Measurements from ENCODE around the gene OR1F1. TPM values are rescaled to one million over a fixed set of nuclear protein-coding genes. Genes with fewer than 3 reads are reported as not detected.
"Not testable (repeated sequence)": the region's sequence is repeated elsewhere in the genome, so short reads cannot be mapped to it uniquely, and the experiment has no call there.

OR1F1 gene
- total and polyA plus RNA-seq, 9 donors, result not detected

DNA sequence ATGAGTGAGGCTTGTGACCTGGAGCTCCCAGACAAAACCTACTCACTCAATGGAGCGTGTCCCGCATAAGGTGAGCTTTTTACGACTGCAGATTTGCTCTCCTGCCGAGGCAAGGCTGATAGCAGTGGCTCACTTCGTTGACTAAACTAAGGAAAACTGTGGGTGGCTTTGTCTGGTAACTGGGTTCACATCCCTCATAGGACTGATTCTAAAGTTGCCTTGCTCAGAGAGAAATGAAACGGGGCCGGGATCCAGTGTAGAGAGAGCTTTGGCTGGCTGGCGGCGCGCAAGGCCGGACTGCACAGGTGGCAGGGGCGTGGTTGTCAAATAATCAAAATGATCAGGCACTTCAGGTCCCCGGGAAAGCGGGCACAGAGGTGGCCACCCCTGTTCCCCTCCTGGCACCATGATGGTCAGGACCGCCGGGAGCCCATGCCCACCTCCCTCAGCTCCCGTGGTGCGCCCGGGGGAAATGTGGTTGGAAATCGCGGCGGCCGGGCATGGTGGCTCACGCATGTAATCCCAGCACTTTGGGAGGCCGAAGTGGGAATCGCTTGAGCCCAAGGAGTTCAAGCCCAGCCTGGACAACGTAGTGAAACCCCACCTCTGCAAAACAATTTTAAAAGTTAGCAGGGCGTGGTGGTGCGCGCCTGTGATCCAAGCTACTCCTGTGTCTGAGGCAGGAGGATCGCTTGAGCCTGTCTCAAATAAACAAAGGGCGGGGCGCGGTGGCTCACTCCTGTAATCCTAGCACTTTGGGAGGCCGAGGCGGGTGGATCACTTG, 26.6 kb upstream of the OR1F1 start:
- H3K27me3 ChIP-seq (ENCODE audit: control insufficient read depth, insufficient read depth, low read length), result peaks cover 68% of the 10 kb centered on the region
- no peaks in the 10 kb centered on the region for H3K36me3 ChIP-seq (ENCODE audit: control insufficient read depth, insufficient read depth, low read length)
- H3K27ac ChIP-seq (ENCODE audit: low read length), result no peak overlapping the region
- DNase-seq, result no peak
- no peaks in the 10 kb centered on the region for H3K9me3 ChIP-seq (replicated peaks; ENCODE audit: control insufficient read depth, low read depth, low read length)
- 82% methylated on average over 30 of the region's 36 CpGs for WGBS (ENCODE audit: insufficient coverage)
- H3K4me1 ChIP-seq (ENCODE audit: control insufficient read depth, insufficient read depth, low read length), result peaks cover 25% of the 10 kb centered on the region
- no peak overlapping the region for H3K4me3 ChIP-seq (ENCODE audit: low read length)

DNA sequence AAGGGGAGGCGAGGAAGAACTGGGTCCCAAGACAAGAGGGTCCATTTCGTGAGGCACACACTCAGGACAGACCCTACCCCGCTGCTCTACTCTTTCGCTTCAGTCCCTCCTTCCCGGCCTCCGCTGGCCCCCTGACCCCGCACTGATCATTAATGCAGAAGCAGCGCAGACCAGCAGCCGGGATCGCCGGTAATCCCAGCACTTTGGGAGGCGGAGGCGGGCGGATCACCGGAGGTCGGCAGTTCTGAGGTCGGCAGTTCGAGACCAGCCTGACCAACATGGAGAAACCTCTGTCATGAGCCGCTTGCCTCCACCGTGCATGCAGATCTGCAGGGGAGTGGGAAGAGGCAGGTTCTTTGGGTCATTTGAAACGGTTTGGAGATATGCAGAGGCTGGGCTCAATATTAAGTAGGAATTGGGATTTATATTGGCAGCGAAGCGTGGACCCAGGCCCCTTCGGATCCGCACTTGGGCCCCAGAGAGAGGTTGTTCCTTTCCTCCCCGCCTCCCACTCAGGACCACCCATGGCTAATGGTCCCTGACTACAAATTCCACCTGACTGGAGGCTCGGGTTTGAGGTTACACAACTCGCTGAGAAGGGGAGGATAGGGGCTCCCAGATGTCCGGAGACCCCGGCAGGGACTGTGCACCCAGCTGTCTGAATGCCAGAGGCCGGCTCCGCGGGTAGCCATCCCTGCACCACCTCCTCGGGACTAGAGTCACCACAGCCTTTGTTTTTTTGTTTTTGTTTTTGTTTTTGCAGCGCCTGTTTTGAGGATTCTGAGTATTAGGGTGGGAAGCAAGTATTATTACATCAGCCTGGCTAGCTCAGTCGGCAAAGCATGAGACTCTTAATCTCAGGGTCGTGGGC, 23.6 kb upstream of the OR1F1 start:
- no peak overlapping the region for H3K27ac ChIP-seq (ENCODE audit: low read length)
- H3K4me1 ChIP-seq (ENCODE audit: control insufficient read depth, insufficient read depth, low read length), result peaks cover 12% of the 10 kb centered on the region
- H3K9me3 ChIP-seq (replicated peaks; ENCODE audit: control insufficient read depth, low read depth, low read length), result no peaks in the 10 kb centered on the region
- no peak for DNase-seq
- H3K36me3 ChIP-seq (ENCODE audit: control insufficient read depth, insufficient read depth, low read length), result no peaks in the 10 kb centered on the region
- no peak overlapping the region for H3K4me3 ChIP-seq (ENCODE audit: low read length)
- peaks cover 71% of the 10 kb centered on the region for H3K27me3 ChIP-seq (ENCODE audit: control insufficient read depth, insufficient read depth, low read length)
- 82% methylated on average over 25 of the region's 37 CpGs for WGBS (ENCODE audit: insufficient coverage)

DNA sequence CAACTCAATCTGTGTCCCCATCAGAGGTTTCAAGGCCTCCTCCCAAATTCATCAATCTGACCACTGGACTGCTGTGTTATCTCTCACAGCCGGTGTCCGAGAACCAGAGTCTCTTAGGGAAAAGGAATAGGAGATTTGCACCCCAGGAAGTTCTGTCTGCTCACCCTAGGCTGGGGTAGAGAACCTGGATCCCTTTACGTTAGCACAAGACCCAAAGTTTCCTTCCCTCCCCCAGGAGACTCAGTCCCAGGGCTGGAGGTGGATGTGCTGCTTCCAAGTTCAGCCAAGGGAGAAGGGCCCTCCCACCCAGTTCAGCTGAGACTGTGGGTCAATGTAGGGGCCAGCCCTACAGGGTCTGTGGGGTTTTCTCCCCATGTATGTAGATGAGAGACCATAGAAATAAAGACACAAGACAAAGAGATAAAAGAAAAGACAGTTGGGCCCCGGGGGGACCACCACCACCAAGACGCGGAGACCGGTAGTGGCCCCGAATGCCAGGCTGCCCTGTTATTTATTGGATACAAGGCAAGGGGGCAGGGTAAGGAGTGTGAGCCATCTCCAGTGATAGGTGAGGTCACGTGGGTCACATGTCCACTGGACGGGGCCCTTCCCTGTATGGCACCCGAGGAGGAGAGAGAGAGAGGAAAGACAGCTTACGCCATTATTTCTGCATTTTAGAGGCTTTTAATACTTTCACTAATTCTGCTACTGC, 22.7 kb upstream of the OR1F1 start:
- Histone ChIP-seq H3K4me1 (ENCODE audit: control insufficient read depth, insufficient read depth, low read length) (peaks cover 5% of the 10 kb centered on the region), H3K9me3 (replicated peaks; ENCODE audit: control insufficient read depth, low read depth, low read length) (no peaks in the 10 kb centered on the region), H3K4me3 (ENCODE audit: low read length) (no peak overlapping the region), H3K27me3 (ENCODE audit: control insufficient read depth, insufficient read depth, low read length) (peaks cover 71% of the 10 kb centered on the region), H3K27ac (ENCODE audit: low read length) (no peak overlapping the region), H3K36me3 (ENCODE audit: control insufficient read depth, insufficient read depth, low read length) (no peaks in the 10 kb centered on the region)
- 96% methylated on average over 7 of the region's 12 CpGs for WGBS (ENCODE audit: insufficient coverage)
- DNase-seq, result no peak

- no peak for DNase-seq
- Histone ChIP-seq H3K4me1 (ENCODE audit: control insufficient read depth, insufficient read depth, low read length) (peaks cover 15% of the 10 kb centered on the region), H3K27me3 (ENCODE audit: control insufficient read depth, insufficient read depth, low read length) (peaks cover 74% of the 10 kb centered on the region), H3K9me3 (replicated peaks; ENCODE audit: control insufficient read depth, low read depth, low read length) (no peaks in the 10 kb centered on the region), H3K36me3 (ENCODE audit: control insufficient read depth, insufficient read depth, low read length) (no peaks in the 10 kb centered on the region), H3K4me3 (ENCODE audit: low read length) (no peak overlapping the region), H3K27ac (ENCODE audit: low read length) (no peak overlapping the region)
- WGBS (ENCODE audit: insufficient coverage), result no CpG with 5 or more reads among the region's 1 CpG
These were observed 21.5 kb upstream of the OR1F1 start for GRCh38 chr16:3166505-3166886.

- H3K4me3 ChIP-seq (ENCODE audit: low read length); DNase-seq; H3K27ac ChIP-seq (ENCODE audit: low read length); H3K9me3 ChIP-seq (replicated peaks; ENCODE audit: control insufficient read depth, low read depth, low read length); H3K36me3 ChIP-seq (ENCODE audit: control insufficient read depth, insufficient read depth, low read length): not testable (repeated sequence)
- 70% methylated on average over 2 of the region's 7 CpGs for WGBS (ENCODE audit: insufficient coverage)
- H3K27me3 ChIP-seq (ENCODE audit: control insufficient read depth, insufficient read depth, low read length), result peaks cover 81% of the 10 kb centered on the region
- peaks cover 16% of the 10 kb centered on the region for H3K4me1 ChIP-seq (ENCODE audit: control insufficient read depth, insufficient read depth, low read length)
These were observed 19.3 kb upstream of the OR1F1 start for GRCh38 chr16:3168729-3169128.

GRCh38 chr16:3170440-3171180, 17.4 kb upstream of the OR1F1 start:
- peaks cover 24% of the 10 kb centered on the region for H3K4me1 ChIP-seq (ENCODE audit: control insufficient read depth, insufficient read depth, low read length)
- no peaks in the 10 kb centered on the region for H3K36me3 ChIP-seq (ENCODE audit: control insufficient read depth, insufficient read depth, low read length)
- H3K9me3 ChIP-seq (replicated peaks; ENCODE audit: control insufficient read depth, low read depth, low read length), result no peaks in the 10 kb centered on the region
- no peak for DNase-seq
- 4% methylated on average over 24 of the region's 53 CpGs for WGBS (ENCODE audit: insufficient coverage)
- peaks cover 87% of the 10 kb centered on the region for H3K27me3 ChIP-seq (ENCODE audit: control insufficient read depth, insufficient read depth, low read length)
- no peak overlapping the region for H3K4me3 ChIP-seq (ENCODE audit: low read length)
- no peak overlapping the region for H3K27ac ChIP-seq (ENCODE audit: low read length)

GRCh38 chr16:3171181-3171854, 16.7 kb upstream of the OR1F1 start:
- no peak for DNase-seq
- WGBS (ENCODE audit: insufficient coverage), result under 1% methylated on average over 21 of the region's 35 CpGs
- H3K4me1 ChIP-seq (ENCODE audit: control insufficient read depth, insufficient read depth, low read length), result peaks cover 21% of the 10 kb centered on the region
- no peaks in the 10 kb centered on the region for H3K9me3 ChIP-seq (replicated peaks; ENCODE audit: control insufficient read depth, low read depth, low read length)
- no peak overlapping the region for H3K4me3 ChIP-seq (ENCODE audit: low read length)
- H3K27me3 ChIP-seq (ENCODE audit: control insufficient read depth, insufficient read depth, low read length), result peaks cover 92% of the 10 kb centered on the region
- H3K27ac ChIP-seq (ENCODE audit: low read length), result no peak overlapping the region
- H3K36me3 ChIP-seq (ENCODE audit: control insufficient read depth, insufficient read depth, low read length), result no peaks in the 10 kb centered on the region

DNA sequence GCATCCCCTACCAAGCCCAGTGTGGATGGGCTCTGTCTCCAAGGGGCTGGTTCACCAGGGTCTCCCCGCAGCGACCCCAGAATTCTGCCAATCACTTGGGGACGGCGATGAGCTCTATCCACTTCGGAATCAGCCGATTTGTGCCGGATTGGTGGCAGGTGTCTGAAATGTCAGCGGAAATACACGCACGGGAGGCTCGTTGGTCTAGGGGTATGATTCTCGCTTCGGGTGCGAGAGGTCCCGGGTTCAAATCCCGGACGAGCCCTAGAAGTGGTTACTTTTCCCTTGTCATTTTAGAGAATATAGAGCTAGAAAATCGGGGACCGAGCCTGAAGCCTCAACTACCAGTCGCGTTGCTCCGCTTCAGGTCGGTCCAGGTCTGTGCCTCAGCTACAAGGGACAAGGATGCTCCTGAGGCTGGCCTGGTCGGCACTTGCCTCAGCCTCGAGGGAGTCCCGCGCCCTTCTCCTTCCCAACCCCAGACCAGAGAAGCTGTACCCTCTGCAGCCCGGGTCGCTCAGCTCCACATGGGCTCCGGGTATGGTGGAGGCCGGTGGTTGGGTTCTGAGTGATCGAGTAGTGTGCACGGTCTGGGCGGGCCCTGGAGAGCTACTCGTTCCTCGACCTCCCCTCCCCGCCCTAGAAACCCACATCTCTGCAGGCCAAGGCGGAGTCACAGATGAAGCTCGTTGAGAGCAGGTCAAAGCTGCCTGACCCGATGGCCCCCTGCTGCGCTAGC, 16.0 kb upstream of the OR1F1 start:
- Histone ChIP-seq H3K9me3 (replicated peaks; ENCODE audit: control insufficient read depth, low read depth, low read length) (no peaks in the 10 kb centered on the region), H3K36me3 (ENCODE audit: control insufficient read depth, insufficient read depth, low read length) (no peaks in the 10 kb centered on the region), H3K4me3 (ENCODE audit: low read length) (no peak overlapping the region), H3K27ac (ENCODE audit: low read length) (no peak overlapping the region), H3K27me3 (ENCODE audit: control insufficient read depth, insufficient read depth, low read length) (peaks cover 92% of the 10 kb centered on the region), H3K4me1 (ENCODE audit: control insufficient read depth, insufficient read depth, low read length) (peaks cover 21% of the 10 kb centered on the region)
- 3% methylated on average over 24 of the region's 41 CpGs for WGBS (ENCODE audit: insufficient coverage)
- DNase-seq, result no peak
